PFSK-1 (cell line): ENCODE data around the gene SALL1.

ENCODE experiments used
- FOXP2 ChIP-seq: optimal IDR thresholded peaks from 2 replicates; pipeline ENCODE3; 2011; ENCODE audit warnings: borderline replicate concordance, control low read depth, inconsistent platforms; ENCODE audit not compliant: insufficient read depth; ENCODE audit errors: extremely low read length, extremely low read depth
- POLR2AphosphoS5 ChIP-seq: IDR thresholded peaks from 2 replicates; pipeline ENCODE4 v1.6.1; 2012; ENCODE audit warnings: low read depth, mild to moderate bottlenecking, control low read depth, low read length, moderate library complexity
- SIN3A ChIP-seq: IDR thresholded peaks from 2 replicates; pipeline ENCODE4 v1.6.1; 2012; ENCODE audit warnings: mild to moderate bottlenecking, low read length, moderate library complexity, borderline replicate concordance; ENCODE audit not compliant: insufficient read depth
- TAF1 ChIP-seq: IDR thresholded peaks from 2 replicates; pipeline ENCODE4 v1.6.1; 2012; ENCODE audit warnings: low read length, control low read depth, borderline replicate concordance; ENCODE audit not compliant: insufficient read depth
- TF ChIP-seq, protein P1 (sequence below), 2 experiments: IDR thresholded peaks; 2 replicates each; pipeline versions ENCODE4 v1.6.1 to v1.8.0; 2011 to 2012; ENCODE audit warnings: low read depth in 2 of 2, low read length in 2 of 2, control low read depth in 1 of 2, inconsistent platforms in 1 of 2, mild to moderate bottlenecking in 1 of 2, moderate library complexity in 1 of 2; ENCODE audit not compliant: insufficient read depth in 1 of 2

SALL1 gene

DNA sequence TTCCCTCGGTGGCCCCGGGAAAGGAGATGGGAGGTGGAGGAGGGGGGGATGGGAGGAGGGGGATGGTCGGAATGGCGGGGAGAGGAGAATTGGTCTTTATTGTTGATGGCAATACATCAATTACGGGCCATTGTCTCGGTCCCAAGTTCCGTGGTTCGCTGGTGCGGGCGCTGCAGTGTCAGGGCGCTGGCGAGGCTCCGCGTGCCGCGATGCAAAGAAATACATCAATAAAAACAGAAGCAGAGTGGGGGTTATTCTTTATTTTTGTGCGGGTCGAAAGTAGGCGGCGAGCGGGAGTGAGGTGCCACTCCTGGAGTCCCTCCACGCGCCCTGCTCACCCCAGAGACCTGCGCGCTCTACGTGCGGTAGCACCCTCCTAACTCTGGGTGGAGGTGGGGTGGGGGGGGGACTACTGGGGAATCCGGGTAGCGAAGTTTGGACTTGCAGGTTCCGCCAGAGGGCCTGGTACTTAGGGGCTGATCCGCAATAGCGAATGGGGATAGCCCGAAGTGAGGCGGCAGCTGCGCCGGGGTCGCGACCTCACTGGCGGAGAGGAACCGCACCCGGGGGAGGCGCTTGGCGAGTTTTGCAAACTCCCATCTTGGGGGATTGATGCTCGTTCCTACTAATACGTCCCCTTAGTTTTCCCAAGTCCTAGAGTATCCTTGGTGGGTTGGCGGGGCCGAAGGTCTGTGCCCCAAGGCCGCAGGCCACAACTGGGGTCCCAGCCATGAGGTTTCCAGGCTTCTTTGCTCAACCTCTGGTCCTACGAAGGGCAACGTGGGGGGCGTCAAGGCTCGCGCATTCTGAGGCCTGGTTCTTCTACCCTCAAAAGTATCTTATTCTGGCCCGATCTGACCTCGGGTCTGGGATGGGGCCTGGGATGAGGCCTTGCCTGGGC lies 3.5 kb upstream of the SALL1 start:
- TF ChIP-seq POLR2AphosphoS5 (no peak), FOXP2 (no peak), TAF1 (no peak), SIN3A (no peak)
- TF ChIP-seq, protein P1, sequence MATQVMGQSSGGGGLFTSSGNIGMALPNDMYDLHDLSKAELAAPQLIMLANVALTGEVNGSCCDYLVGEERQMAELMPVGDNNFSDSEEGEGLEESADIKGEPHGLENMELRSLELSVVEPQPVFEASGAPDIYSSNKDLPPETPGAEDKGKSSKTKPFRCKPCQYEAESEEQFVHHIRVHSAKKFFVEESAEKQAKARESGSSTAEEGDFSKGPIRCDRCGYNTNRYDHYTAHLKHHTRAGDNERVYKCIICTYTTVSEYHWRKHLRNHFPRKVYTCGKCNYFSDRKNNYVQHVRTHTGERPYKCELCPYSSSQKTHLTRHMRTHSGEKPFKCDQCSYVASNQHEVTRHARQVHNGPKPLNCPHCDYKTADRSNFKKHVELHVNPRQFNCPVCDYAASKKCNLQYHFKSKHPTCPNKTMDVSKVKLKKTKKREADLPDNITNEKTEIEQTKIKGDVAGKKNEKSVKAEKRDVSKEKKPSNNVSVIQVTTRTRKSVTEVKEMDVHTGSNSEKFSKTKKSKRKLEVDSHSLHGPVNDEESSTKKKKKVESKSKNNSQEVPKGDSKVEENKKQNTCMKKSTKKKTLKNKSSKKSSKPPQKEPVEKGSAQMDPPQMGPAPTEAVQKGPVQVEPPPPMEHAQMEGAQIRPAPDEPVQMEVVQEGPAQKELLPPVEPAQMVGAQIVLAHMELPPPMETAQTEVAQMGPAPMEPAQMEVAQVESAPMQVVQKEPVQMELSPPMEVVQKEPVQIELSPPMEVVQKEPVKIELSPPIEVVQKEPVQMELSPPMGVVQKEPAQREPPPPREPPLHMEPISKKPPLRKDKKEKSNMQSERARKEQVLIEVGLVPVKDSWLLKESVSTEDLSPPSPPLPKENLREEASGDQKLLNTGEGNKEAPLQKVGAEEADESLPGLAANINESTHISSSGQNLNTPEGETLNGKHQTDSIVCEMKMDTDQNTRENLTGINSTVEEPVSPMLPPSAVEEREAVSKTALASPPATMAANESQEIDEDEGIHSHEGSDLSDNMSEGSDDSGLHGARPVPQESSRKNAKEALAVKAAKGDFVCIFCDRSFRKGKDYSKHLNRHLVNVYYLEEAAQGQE (IDR thresholded peaks at IDR 0.05; ENCODE audit: insufficient read depth in 1 of 2, low read depth in 2 of 2, low read length in 2 of 2): no peak

DNA sequence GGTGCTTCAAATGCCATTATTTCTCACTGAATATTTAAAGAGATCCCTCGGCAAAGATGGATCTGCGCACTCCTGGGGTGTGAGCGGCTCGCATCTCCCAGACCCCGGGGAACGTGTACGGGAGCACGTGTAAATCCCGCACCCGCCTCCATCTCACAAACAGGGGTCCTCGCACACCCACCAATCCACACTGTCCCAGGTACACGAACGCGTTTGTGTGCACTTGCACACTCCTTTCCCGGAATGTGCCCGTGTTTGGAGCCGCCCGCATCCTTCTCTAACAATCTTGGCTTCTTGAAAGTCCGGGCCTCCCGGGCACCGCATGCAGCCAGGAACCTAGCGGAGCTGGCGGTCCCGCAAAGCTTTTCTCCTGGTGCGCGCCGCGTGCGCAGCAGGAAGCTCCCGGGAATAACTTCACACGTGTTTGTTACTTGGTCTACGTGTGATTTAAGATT lies 2.5 kb upstream of the SALL1 start:
- TF ChIP-seq FOXP2 (no peak), TAF1 (no peak), SIN3A (no peak)

DNA sequence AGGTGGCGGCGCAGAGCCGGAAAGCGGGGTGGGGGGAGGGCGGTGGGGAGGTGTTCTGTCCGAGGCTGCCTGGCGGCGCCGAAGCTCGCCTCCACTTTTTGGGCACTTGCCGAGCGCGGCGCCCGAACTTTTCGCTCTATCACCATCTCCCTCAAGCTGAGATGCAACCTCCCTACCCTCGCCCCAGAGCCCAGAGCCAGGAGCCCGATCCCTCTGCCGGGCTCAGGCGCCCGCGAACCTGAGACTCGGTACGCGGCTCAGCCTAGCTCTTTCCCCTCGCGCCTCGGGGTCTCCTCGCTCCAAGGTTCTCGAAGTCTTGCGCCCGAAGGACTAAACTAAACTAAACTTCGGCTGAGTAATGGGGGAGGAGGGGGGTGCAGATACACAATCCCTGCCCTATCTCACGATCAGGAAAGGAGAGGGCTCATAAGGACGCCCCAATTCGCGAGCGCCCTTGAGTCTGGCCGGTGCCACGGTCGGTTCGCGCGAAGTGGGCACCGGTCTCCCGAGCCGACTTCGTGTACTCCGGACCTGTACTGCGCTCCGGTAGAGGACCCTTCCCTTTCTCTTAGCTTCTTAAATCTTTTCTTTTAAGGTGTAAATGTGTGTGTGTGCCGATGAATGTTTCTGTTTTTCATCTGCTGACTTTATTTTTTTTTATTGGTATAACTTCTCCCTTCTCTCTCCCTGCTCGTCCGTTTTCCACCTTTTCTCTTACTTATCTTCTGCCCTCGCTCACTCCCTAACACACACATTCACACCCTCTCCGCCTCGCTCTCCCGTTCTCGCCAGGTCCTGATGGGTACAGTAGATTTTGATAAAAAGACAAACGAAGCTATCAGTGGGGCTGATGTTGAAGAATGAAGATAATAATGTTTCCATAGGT lies 1.9 kb upstream of the SALL1 start:
- TF ChIP-seq, protein P1 (IDR thresholded peaks at IDR 0.05; ENCODE audit: insufficient read depth in 1 of 2, low read depth in 2 of 2, low read length in 2 of 2): no peak
- TF ChIP-seq SIN3A: no peak
- no peak for TF ChIP-seq TAF1
- TF ChIP-seq FOXP2: no peak
- no peak for TF ChIP-seq POLR2AphosphoS5

DNA sequence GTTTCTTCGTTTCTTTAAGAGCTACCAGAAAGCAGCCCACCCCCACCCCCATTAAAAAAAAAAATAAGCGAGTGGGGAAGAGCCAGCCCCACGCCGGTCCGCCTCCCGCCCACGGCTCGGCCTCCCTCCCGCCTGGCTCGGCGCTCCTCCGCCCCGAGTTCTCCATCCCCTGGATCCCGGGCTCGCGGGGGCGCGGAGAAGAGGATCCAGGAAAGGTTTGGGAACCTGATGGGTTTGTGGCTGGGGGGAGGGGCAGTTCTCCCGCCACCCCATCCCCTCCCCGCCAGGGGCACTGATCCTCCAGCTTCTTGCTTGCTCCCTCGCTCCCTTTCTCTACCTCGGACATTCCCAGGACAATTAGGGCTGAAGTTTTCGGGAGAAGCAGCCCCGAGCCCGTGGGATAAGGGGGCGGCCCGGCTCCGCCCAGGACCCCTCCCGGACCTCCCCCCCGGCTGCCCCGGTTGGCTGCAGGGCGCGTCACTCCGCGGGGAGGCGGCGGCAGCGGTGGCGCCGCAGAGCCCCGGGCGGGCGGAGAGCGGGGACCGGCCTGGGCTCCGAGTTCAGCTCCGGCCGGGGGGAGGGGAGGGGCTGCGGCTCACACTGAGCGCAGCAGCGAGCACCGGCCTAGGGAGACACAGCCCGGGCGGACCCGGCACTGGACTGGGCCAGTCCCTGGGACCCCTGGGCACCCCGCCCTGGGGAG lies 1.0 kb upstream of the SALL1 start:
- no peak for TF ChIP-seq POLR2AphosphoS5

DNA sequence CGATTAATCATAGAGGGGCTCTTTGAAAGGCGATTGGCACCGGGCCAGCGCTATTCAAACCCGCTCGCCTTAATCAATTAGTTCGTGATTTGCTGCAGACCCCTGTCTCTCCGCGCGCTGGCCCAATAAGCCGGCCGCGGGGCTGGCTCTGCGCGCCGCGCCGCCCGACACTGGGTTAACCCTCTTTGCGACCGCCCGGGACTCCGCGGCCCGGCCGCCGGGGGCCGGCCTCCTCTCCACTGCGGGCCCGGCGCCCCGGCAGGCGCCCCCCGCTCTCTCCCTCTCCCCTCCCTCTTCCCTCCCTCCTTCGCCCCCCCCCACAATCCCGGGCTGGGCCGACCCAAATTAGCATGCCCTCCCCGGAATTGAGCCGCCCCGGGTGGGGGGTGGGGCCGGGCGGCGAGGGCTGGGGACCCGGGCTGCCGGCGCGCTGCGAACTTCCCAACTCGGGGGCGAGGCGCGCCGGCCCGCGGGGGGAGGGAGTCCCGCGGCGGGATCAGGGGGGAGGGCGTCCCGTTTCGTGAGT lies 428 bp upstream of the SALL1 start:
- TF ChIP-seq, protein P1 (IDR thresholded peaks at IDR 0.05; ENCODE audit: insufficient read depth in 1 of 2, low read depth in 2 of 2, low read length in 2 of 2): no peak
- TF ChIP-seq SIN3A (no peak), FOXP2 (no peak), POLR2AphosphoS5 (no peak), TAF1 (no peak)
